Sigmoid colon (tissue), 4 donors: ENCODE results near the gene RHOBTB1.

Experiments
- CTCF ChIP-seq, 4 experiments: fragments of 450-650 bp in 3 of 4; fragments of 200-600 bp in 1 of 4; IDR thresholded peaks; one replicate each; pipeline ENCODE4 v1.5.1; 2016 to 2019; ENCODE audit warnings: antibody characterized with exemption in 4 of 4, mild to moderate bottlenecking in 3 of 4, moderate library complexity in 2 of 4
- EP300 ChIP-seq, 4 donors: sonication (generic); formaldehyde crosslinking; IDR thresholded peaks; one replicate each; pipeline ENCODE4 v1.6.1; 2017; ENCODE audit warnings: antibody characterized with exemption in 4 of 4
- POLR2A ChIP-seq, 2 donors: fragments of 450-650 bp; IDR thresholded peaks; one replicate each; pipeline ENCODE4 v1.6.1; 2016; ENCODE audit warnings: antibody characterized with exemption in 2 of 2, mild to moderate bottlenecking in 2 of 2, moderate library complexity in 2 of 2

DNA sequence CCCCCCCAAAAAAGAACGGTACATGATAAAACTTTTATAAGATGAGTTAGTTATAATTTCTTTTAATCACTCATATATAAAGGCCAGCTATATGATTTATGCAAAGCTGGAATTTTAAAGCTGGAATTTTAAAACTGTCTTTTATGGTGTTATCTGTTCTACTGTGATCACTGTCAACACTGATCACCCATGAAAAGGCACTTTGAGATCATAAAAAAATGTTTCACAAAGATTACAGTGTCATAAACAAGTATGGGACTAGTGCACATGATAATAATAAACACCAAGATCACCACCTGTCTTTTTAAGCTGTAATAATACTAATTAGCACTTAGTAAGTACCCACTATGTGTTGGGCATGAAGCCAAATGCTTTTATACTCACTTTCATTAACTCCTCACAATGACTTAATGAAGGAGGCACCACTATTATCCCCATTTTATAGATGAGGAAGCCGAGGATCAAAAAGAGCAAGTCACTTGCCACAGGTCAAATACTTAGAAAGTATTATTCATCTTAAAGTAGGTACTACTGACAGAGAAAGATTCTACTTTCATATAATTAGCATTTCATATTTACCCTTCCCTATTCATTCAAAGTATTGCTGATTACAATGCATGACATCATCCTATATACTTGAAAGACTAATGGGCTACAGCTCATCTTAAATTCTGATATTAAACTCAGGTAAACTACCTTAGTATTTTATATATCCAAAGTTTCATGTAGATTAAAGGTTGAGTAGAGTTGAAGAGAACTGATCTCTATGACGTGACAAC, 8.3 kb upstream of the RHOBTB1 start:
- no peak for TF ChIP-seq CTCF (IDR thresholded peaks at IDR 0.05)
- TF ChIP-seq EP300 (IDR thresholded peaks at IDR 0.05), result no peak
- no peak for TF ChIP-seq POLR2A (IDR thresholded peaks at IDR 0.05)
